Esophagus muscularis mucosa (tissue), 4 donors: ENCODE data around the gene PHACTR4.

Experiments used
- CTCF ChIP-seq, 3 experiments: fragments of 200-600 bp in 2 of 3; fragments of 450-650 bp in 1 of 3; sonication (generic) in 2 of 3; IDR thresholded peaks; one replicate each; pipeline ENCODE4 v1.5.1; 2017 to 2019; ENCODE audit warnings: antibody characterized with exemption in 3 of 3, mild to moderate bottlenecking in 2 of 3, moderate library complexity in 1 of 3
- EP300 ChIP-seq: sonication (generic); formaldehyde crosslinking; IDR thresholded peaks from one replicate; pipeline ENCODE4 v1.6.1; 2017; ENCODE audit warnings: antibody characterized with exemption
- POLR2A ChIP-seq: fragments of 450-650 bp; IDR thresholded peaks from one replicate; pipeline ENCODE4 v1.6.1; 2017; ENCODE audit warnings: antibody characterized with exemption, moderate library complexity, mild to moderate bottlenecking, low read depth
- POLR2AphosphoS5 ChIP-seq, 2 donors: sonication (generic); formaldehyde crosslinking; IDR thresholded peaks; one replicate each; pipeline ENCODE4 v1.6.1; 2017; ENCODE audit warnings: antibody characterized with exemption in 2 of 2

GRCh38 chr1:28378906-28379305 is 9.4 kb downstream of the PHACTR4 start:
- TF ChIP-seq CTCF (IDR thresholded peaks at IDR 0.05): no peak
- TF ChIP-seq POLR2AphosphoS5 (IDR thresholded peaks at IDR 0.05): no peak
- TF ChIP-seq POLR2A: no peak
- no peak for TF ChIP-seq EP300
